Activated T-helper 1 cell treated with anti-CD3 and anti-CD28 coated beads, Interleukin-2, amount 50 U/mL, for 16 hours (primary cell): Measurements from ENCODE around the gene CAMTA2.
A peak's percentile ranks its signal among the peaks of the same experiment; 100 is the strongest.
"Not testable (repeated sequence)": the region's sequence is repeated elsewhere in the genome, so short reads cannot be mapped to it uniquely, and the experiment has no call there.

Experiments
- DNase-seq, 2 donors: peaks; one replicate each; pipeline ENCODE4 v3.0.0-alpha.2; 2020; ENCODE audit warnings: low read depth in 1 of 2, low spot score in 1 of 2

Gene CAMTA2, protein sequence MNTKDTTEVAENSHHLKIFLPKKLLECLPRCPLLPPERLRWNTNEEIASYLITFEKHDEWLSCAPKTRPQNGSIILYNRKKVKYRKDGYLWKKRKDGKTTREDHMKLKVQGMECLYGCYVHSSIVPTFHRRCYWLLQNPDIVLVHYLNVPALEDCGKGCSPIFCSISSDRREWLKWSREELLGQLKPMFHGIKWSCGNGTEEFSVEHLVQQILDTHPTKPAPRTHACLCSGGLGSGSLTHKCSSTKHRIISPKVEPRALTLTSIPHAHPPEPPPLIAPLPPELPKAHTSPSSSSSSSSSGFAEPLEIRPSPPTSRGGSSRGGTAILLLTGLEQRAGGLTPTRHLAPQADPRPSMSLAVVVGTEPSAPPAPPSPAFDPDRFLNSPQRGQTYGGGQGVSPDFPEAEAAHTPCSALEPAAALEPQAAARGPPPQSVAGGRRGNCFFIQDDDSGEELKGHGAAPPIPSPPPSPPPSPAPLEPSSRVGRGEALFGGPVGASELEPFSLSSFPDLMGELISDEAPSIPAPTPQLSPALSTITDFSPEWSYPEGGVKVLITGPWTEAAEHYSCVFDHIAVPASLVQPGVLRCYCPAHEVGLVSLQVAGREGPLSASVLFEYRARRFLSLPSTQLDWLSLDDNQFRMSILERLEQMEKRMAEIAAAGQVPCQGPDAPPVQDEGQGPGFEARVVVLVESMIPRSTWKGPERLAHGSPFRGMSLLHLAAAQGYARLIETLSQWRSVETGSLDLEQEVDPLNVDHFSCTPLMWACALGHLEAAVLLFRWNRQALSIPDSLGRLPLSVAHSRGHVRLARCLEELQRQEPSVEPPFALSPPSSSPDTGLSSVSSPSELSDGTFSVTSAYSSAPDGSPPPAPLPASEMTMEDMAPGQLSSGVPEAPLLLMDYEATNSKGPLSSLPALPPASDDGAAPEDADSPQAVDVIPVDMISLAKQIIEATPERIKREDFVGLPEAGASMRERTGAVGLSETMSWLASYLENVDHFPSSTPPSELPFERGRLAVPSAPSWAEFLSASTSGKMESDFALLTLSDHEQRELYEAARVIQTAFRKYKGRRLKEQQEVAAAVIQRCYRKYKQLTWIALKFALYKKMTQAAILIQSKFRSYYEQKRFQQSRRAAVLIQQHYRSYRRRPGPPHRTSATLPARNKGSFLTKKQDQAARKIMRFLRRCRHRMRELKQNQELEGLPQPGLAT

DNA sequence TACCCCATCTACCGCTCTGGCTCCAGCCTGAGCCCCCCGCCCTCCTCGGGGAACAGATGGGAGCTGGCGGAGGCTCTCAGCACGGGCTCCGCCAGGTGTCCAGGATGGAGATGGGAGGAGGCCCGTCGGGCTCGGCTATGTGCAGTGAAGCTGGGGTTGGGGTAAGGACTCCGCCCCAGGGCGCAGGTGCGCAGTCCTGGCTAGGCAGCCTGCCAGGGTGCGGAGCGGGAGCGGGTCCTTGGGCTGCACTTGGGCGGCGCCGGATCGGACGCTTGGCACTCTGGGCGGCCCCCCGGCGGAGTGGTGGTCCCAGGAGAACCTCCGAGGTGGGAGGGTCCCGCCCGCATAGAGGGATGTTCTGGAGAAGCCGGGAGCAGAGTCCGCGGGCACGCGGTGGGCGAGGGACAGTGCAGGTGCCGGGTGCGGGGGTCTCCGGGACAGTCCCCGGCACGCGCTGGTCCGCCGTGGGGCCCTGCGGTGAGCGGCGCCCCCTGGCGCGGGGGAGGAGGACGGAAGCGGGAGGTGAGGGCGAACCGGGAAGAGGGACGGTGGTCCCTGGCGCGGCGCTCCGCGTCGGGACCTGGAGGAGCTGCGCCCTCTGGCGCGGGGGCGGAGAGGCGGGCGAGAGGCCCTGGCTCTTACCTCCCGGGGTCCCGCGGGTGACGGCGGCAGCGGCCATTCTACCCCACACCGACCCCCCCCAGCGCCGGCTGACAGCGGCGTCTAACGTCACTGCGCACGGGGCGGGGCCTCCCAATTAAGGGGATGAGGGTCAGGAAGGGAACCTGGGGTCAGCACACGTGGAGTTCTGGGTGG lies at the start of gene CAMTA2:
Gene CAMTA2 (minus strand): TSS at position 725 of the 816 bp plus-strand sequence. CDS start 1,453 bp downstream, outside the sequence.
- DNase-seq, result peak; percentile 79 to 81

DNA sequence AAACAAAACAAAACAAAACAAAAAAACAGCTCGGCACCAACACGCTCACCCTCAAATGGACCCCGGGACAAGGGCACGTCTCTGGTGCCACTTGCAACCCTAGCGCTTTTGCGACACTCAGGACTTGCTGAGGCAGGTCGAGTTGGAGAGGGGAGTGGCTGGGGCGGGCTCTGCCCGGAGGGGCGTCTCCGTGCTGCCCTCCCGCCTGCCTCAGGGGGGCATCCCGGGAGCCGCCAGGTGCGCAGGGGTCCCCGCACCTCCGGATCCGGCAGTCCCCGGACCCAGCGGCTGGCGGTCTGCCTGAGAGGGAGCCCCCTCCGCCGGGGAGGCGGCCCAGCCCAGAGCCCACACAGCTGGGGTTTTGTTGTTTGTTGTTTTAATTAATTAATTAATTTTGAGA lies 47.8 kb upstream of the CAMTA2 start, which contains the start of gene SLC52A1:
Gene SLC52A1 (minus strand): TSS at position 112 of the 400 bp plus-strand sequence. CDS start 820 bp downstream, outside the sequence.
- DNase-seq, result no peak

DNA sequence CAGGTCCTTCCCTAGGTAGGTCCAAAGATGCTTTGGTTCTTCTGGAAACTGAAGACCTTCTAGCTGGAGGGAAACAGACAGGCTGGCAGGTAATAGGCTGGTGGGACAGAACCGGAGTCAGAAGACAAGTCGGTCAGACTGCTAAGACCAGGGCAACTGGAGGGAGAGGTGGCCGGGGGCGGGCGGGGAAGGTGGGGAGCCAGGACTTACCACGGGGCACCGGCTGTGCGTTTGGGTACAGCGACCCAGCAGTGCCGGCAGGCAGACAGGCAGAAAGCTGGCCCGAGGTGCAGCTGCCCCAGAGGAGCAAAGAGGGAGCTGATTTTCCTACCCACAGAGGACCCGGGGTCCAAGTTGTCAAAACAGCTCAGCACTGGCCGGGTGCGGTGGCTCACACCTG lies 47.2 kb upstream of the CAMTA2 start:
- no peak for DNase-seq

DNA sequence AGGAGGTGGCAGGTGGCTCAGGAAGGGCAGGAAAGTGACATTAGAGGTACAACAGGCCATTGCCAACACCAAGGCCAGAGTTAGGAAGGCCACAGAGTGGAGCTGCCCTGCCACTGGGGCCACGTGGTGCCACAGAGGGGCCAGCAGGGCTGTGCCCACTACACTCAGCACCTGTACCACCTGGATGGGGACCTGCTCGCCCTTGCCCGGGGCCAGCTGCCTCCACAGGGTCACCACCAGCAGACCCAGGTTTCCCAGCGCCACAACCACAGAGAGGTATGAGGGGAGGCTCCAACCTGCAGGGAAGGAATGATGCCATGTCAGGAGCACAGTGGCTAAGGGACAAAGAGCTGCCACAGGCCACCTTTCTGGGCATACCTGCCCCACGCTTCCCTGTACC lies 46.6 kb upstream of the CAMTA2 start:
- no peak for DNase-seq

DNA sequence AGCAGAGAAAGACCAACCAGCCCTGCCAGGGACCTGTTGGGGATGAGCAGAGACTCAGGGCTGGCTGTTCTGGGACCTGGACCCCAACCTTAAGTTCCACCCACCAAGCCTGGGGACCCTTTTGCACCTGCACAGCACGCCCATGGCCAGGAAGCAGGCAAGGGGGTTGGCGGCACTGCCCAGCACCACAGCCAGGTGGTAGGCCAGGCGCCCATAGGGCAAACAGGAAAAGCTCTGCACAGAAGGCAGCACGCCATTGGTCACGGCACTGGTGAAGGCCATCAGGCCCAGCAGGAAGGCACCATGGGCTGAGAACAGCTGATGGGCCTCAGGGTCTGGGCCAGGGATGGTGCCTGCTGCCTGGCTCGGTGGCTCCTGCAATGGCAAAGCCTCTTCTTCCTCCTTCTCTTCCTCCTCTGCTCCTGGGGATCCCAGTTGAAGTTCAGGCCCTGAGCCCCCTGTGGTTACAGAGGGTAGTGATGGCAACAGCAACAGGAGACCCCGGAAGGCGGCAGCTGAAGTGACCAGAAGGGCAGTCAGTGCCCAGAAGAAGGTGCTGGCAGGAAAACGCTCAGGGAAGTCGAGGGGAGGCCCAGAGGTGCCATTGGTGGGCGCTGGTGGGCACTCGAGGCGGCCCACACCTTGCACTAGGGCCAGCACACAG lies 46.0 kb upstream of the CAMTA2 start:
- no peak for DNase-seq

DNA sequence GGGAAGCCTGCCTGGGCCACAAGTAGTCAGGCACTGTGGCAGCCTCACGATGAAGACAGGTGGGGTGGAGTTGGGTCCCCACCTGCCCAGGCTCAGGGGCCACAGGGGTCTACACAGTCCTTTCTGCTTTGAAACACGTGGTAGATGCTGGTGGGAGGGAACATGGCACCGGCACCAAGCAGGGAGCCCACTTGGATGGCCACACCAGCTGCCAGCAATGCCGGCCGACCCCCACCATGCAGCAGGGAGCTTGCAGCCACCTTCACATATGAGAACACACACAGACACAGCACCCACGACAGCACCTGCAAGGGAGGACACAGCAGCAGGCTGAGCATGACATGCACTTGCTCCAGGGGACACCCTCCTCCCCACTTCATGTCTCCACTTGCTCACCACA lies 45.4 kb upstream of the CAMTA2 start:
- DNase-seq, result no peak

DNA sequence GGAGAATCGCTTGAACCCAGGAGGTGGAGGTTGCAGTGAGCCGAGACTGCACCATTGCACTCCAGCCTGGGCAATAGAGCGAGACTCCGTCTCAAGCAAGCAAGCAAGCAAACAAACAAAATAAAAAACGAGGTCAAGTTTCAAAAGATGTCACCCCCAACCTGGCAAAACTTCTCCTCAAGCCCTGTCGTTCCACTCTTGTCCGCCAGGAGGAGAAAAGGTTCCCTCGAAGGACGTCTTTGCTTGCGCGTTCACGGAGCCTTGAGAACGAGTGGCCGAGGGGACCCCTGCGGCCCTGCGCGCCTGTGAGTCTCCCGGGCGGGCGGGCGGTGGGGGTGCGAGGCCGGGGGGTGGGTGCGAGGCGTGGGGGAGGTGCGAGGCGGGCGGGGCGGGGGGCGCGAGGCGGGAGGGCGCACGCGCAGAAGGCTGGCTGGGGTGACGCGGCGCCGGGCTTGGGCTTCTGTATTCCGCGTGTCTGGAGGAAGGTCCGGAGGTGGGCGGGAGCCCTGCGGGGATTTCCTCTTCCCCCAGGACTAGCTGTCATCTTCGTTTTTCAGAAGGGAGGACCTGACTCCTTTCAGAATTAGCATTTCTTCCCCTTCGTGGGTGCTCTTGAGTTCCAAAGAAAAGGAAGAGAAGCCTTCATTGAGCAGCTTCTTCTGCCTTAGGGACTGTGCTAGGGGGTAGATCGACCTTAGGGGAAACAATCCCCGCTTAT lies 44.0 kb upstream of the CAMTA2 start:
- DNase-seq, result peak; percentile 67 to 72

DNA sequence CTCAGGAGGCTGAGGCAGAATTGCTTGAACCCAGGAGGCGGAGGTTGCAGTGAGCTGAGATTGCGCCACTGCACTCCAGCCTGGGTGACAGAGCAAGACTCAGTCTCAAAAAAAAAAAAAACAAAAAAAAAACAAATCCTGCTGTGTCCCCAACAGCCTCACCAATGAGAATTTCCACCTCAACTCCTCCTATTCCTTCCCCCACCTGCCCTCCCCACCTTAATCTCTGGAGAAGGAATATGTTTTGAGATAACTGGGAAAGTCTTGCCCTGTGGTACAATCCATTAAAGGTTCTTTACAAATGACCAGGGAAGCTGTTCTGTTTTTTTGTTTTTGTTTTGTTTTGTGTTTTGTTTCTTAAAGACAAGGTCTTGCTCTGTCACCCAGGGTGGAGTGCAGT lies 42.7 kb upstream of the CAMTA2 start:
- DNase-seq, result not testable (repeated sequence)

DNA sequence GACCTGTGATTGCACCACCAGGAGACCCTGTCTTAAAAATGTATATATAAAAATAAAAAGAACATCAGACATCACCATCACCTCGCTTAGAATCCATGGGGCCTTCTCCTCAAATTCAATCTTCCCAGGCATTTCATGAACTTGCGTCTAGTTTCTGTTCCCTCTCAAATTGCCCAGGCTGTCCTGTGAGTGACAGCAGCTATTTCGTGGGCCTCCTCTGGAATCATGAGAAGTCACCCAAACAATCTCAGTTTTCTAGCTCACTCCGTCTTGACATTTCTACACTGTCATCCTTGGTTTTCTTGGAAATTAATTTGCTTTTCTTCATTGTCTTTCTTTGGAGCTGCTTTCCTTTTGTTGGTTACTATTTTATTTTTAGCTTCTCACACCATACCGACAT lies 40.4 kb upstream of the CAMTA2 start:
- DNase-seq, result no peak

DNA sequence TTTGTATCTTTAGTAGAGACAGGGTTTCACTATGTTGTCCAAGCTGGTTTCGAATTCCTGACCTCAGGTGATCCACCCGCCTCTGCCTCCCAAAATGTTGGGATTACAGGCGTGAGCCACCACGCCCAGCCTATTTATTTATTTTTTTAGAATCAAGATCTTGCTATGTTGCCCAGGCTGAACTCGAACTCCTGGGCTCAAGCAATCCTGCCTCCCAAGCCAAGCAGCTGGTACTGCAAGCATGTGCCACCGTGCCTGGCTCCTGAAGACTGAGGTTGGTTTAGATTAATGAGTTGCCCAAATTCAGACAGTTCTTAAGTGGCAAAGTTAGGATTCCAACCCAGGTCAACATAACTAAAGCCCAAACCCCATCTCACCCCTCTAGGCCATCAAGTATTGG lies 39.8 kb upstream of the CAMTA2 start:
- no peak for DNase-seq

DNA sequence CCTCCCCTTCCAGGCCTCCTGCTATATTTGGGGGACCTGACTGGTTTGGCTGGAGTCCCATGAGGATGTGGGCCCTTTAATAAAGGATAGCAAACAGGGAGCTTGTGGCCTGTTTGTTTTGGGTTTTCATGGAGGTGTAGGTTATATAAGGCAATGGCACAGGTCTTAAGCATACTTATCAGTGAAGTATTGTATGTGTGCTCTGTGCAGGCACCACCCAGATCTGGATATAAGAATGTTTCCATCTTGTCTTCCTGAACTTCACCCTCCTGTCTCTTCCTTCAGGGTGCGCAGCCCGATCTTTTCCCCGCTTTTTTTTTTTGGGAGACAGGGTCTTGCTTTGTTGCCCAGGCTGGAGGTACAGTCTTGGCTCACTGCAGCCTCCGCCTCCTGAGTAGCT lies 37.1 kb upstream of the CAMTA2 start:
- DNase-seq, result no peak

DNA sequence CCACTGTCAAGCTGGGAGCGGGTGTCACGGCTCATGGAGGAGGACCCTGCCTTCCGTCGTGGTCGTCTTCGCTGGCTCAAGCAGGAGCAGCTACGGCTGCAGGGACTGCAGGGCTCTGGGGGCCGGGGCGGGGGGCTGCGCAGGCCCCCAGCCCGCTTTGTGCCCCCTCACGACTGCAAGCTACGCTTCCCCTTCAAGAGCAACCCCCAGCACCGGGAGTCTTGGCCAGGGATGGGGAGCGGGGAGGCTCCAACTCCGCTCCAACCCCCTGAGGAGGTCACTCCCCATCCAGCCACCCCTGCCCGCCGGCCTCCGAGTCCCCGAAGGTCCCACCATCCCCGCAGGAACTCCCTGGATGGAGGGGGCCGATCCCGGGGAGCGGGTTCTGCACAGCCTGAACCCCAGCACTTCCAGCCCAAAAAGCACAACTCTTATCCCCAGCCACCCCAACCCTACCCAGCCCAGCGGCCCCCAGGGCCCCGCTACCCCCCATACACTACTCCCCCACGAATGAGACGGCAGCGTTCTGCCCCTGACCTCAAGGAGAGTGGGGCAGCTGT lies 36.2 kb upstream of the CAMTA2 start:
- DNase-seq, result no peak

DNA sequence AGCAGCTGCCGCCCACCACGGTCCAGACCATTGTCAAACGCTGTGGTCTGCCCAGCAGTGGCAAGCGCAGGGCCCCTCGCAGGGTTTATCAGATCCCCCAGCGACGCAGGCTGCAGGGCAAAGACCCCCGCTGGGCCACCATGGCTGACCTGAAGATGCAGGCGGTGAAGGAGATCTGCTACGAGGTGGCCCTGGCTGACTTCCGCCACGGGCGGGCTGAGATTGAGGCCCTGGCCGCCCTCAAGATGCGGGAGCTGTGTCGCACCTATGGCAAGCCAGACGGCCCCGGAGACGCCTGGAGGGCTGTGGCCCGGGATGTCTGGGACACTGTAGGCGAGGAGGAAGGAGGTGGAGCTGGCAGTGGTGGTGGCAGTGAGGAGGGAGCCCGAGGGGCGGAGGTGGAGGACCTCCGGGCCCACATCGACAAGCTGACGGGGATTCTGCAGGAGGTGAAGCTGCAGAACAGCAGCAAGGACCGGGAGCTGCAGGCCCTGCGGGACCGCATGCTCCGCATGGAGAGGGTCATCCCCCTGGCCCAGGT lies 34.8 kb upstream of the CAMTA2 start:
- no peak for DNase-seq

DNA sequence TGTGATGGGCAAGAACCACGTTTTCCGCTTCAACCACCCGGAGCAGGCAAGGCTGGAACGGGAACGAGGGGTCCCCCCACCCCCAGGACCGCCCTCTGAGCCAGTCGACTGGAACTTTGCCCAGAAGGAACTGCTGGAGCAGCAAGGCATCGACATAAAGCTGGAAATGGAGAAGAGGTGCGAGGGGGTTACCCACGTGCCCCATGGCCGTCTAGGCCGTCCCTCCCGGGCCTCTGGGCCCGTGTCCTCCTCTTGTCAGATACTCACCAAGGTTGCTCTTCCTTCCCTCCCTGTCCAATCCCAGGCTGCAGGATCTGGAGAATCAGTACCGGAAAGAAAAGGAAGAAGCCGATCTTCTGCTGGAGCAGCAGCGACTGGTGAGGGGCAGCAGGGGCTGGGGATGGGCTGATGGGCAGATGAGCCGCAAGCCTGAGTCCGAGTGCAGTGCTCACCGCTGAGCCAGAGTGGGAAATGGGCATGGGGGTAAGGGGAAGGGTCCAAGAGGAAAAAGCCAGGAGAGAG lies 33.1 kb upstream of the CAMTA2 start:
- no peak for DNase-seq

DNA sequence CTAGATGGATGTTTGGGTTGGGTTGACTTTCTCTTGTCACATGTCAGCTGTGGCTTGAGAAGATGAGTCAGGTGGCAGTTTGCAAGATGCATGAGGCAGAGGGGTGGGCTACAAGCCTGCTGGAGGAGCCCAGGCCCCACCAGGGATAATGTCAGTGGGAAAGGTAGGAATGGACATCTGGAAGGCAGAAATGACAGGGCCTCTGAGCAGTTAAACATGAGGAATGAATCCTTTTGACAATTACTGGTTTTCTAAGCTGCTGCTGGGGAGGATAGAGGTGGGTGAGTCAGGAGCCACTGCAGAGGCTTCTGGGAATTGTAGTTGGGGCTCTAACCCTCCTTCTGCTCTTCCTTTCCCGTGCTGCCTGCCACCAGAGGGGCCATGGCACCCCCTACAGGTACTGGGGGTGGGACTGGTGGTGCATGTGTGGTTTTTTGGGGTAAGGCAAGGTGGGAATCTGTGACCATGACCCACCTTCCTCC lies 32.0 kb upstream of the CAMTA2 start:
- no peak for DNase-seq

DNA sequence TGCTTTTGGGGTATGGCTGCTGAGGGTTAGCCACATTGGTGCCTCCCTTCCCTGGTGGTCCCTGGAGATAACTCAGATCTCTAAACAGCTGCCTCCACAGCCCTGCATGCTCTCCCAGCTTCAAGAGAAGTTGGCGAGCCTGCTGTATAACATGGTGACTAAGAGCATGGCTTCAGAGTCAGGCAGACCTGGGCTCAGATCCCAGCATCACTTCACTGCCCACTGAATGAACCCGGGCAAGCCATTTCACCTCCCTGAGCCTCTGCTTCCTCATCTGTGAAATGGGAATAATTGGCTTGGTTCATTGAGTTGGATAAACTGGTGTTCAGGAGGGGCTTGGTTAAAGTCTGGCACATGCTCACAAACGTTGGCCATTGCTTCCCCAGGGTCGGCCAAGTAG lies 26.9 kb upstream of the CAMTA2 start:
- no peak for DNase-seq

DNA sequence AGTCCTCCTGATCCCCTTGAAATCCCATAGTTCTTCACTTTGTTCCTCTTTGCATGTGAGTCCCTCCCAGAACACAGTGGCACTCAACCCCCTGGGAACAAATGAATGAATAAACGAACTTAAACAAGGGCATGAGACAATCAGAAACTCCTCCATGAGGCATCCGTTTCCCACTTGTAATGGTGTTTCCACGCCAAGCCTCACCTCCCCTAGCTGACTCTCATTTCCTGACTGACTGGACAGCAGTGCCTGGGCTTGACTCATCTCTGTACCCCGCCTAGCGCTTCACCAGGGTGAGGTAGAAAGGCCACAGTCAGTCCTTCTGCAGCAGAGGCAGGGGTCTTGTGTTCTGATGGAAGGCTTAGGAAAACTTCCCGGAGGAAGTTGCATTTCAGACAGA lies 24.5 kb upstream of the CAMTA2 start:
- no peak for DNase-seq

DNA sequence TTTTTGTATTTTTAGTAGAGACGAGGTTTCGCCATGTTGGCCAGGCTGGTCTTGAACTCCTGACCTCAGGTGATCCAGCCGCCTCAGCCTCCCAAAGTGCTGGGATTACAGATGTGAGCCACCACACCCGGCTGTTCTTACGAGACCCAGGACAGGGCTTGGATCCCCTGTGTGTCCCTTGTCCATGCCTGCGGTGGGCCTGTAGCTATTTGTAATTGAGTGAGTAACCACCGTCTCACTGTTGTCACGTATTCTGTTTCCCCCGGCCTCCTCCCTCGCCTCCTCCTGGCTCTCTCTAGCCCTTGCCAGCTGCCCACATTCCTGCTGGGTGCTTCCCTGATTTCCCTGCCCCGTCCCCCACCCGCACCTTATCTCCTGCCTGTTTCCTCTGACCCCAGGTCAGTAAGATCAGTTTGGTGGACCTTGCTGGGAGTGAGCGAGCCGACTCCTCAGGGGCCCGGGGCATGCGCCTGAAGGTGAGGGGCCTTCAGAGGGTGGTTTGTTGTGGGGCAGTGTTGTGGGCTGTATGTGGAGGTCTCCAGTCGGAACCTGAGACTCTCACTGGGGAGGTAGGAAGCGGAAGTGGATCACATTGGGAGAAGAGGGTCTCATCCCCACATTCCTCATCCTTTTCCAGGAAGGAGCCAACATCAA lies 15.9 kb upstream of the CAMTA2 start:
- no peak for DNase-seq
